Measurements from ENCODE around the gene SNX25. TPM values are rescaled to one million over a fixed set of nuclear protein-coding genes. Genes with fewer than 3 reads are reported as not detected.

The SNX25 gene
- total and polyA plus RNA-seq, 4 experiments from 2014 or later: 3.5 to 24.5 (median 15.7) TPM

- Histone ChIP-seq H3K27me3 (ENCODE audit: insufficient read depth, low read length) (no peaks in the 10 kb centered on the region), H3K4me3 (ENCODE audit: low read length in 2 of 2) (no peak overlapping the region), H3K36me3 (ENCODE audit: insufficient read depth, low read length) (no peaks in the 10 kb centered on the region), H3K4me1 (ENCODE audit: insufficient read depth, low read length) (peaks cover 12% of the 10 kb centered on the region), H3K27ac (ENCODE audit: low read depth, low read length) (no peak overlapping the region), H3K9me3 (ENCODE audit: control insufficient read depth in 1 of 2, low read length in 2 of 2) (no peaks in the 10 kb centered on the region)
- ChIA-PET CTCF (ENCODE audit: partially characterized antibody) (interaction anchor here (1.4 kb wide), 1 partner anchor 36 kb away, joined by 4 read pairs; no protein-coding TSS in a partner anchor), POLR2A (ENCODE audit: partially characterized antibody) (interaction anchor here (0.7 to 1.4 kb wide), 2 partner anchors 10 to 32 kb away, joined by 3 read pairs; partner anchors contain the start of gene SNX25)
- peaks cover 0 to 6% of the 10 kb centered on the region in 2 donors for H3K36me3 Mint-ChIP-seq
- no peak for DNase-seq
- peaks cover 0 to 3% (median 0%) of the 10 kb centered on the region in 8 donors for H3K9me3 Mint-ChIP-seq
- peaks cover 18 to 26% (median 21%) of the 10 kb centered on the region in 4 donors for H3K4me1 Mint-ChIP-seq
- H3K27ac Mint-ChIP-seq: peak overlapping the region in 4 of 7 donors; percentile 6 to 62 (median 54)
- H3K4me3 Mint-ChIP-seq: no peak overlapping the region
- intact Hi-C loops (cut with micrococcal nuclease): no loop called here
- H3K27me3 Mint-ChIP-seq: no peaks in the 10 kb centered on the region
Measured at GRCh38 chr4:185219551-185220344, 10.3 kb downstream of the SNX25 start.

- no peaks in the 10 kb centered on the region for H3K9me3 ChIP-seq (ENCODE audit: control insufficient read depth in 1 of 2, low read length in 2 of 2)
- peaks cover 5% of the 10 kb centered on the region for H3K4me1 ChIP-seq (ENCODE audit: insufficient read depth, low read length)
- Mint-ChIP-seq H3K27ac (no peak overlapping the region), H3K27me3 (no peaks in the 10 kb centered on the region), H3K4me3 (no peak overlapping the region), H3K4me1 (peaks cover 17 to 33% (median 24%) of the 10 kb centered on the region in 4 donors), H3K36me3 (peaks cover 0 to 6% of the 10 kb centered on the region in 2 donors), H3K9me3 (peaks cover 0 to 3% (median 0%) of the 10 kb centered on the region in 8 donors)
- no peaks in the 10 kb centered on the region for H3K27me3 ChIP-seq (ENCODE audit: insufficient read depth, low read length)
- CTCF ChIA-PET (ENCODE audit: partially characterized antibody): interaction anchor here (1.4 kb wide), 1 partner anchor 38 kb away, joined by 4 read pairs; no protein-coding TSS in a partner anchor
- H3K27ac ChIP-seq (ENCODE audit: low read depth, low read length): no peak overlapping the region
- POLR2A ChIA-PET (ENCODE audit: partially characterized antibody): no interaction called here
- H3K36me3 ChIP-seq (ENCODE audit: insufficient read depth, low read length): no peaks in the 10 kb centered on the region
- intact Hi-C loops (cut with micrococcal nuclease): no loop called here
- no peak overlapping the region for H3K4me3 ChIP-seq (ENCODE audit: low read length in 2 of 2)
- DNase-seq: no peak
Measured at GRCh38 chr4:185221491-185221890, 12.1 kb downstream of the SNX25 start.

- Mint-ChIP-seq H3K27me3 (no peaks in the 10 kb centered on the region), H3K4me1 (peaks cover 15 to 33% (median 20%) of the 10 kb centered on the region in 4 donors), H3K36me3 (peaks cover 0 to 6% of the 10 kb centered on the region in 2 donors), H3K27ac (peak overlapping the region in 1 of 7 donors; percentile 12), H3K9me3 (peaks cover 0 to 1% (median 0%) of the 10 kb centered on the region in 8 donors), H3K4me3 (no peak overlapping the region)
- Histone ChIP-seq H3K9me3 (ENCODE audit: control insufficient read depth in 1 of 2, low read length in 2 of 2) (no peaks in the 10 kb centered on the region), H3K36me3 (ENCODE audit: insufficient read depth, low read length) (no peaks in the 10 kb centered on the region), H3K27ac (ENCODE audit: low read depth, low read length) (no peak overlapping the region), H3K4me3 (ENCODE audit: low read length in 2 of 2) (no peak overlapping the region), H3K4me1 (ENCODE audit: insufficient read depth, low read length) (peaks cover 5% of the 10 kb centered on the region), H3K27me3 (ENCODE audit: insufficient read depth, low read length) (no peaks in the 10 kb centered on the region)
- DNase-seq: no peak
- ChIA-PET CTCF (ENCODE audit: partially characterized antibody) (no interaction called here), POLR2A (ENCODE audit: partially characterized antibody) (no interaction called here)
- intact Hi-C loops (cut with micrococcal nuclease): no loop called here
Measured at GRCh38 chr4:185221912-185222311, 12.5 kb downstream of the SNX25 start.

GRCh38 chr4:185222598-185222997 lies 13.2 kb downstream of the SNX25 start:
- intact Hi-C loops (cut with micrococcal nuclease): no loop called here
- peaks cover 0 to 6% of the 10 kb centered on the region in 2 donors for H3K36me3 Mint-ChIP-seq
- Histone ChIP-seq H3K9me3 (ENCODE audit: control insufficient read depth in 1 of 2, low read length in 2 of 2) (no peaks in the 10 kb centered on the region), H3K4me1 (ENCODE audit: insufficient read depth, low read length) (peaks cover 5% of the 10 kb centered on the region), H3K4me3 (ENCODE audit: low read length in 2 of 2) (no peak overlapping the region), H3K27ac (ENCODE audit: low read depth, low read length) (no peak overlapping the region), H3K27me3 (ENCODE audit: insufficient read depth, low read length) (no peaks in the 10 kb centered on the region), H3K36me3 (ENCODE audit: insufficient read depth, low read length) (no peaks in the 10 kb centered on the region)
- no peak for DNase-seq
- no peak overlapping the region for H3K4me3 Mint-ChIP-seq
- ChIA-PET POLR2A (ENCODE audit: partially characterized antibody) (no interaction called here), CTCF (ENCODE audit: partially characterized antibody) (interaction anchor here (0.9 kb wide), 1 partner anchor 37 kb away, joined by 3 read pairs; no protein-coding TSS in a partner anchor)
- H3K27ac Mint-ChIP-seq: peak overlapping the region in 2 of 7 donors; percentile 12 to 14
- H3K4me1 Mint-ChIP-seq: peaks cover 14 to 33% (median 16%) of the 10 kb centered on the region in 4 donors
- no peaks in the 10 kb centered on the region for H3K9me3 Mint-ChIP-seq
- no peaks in the 10 kb centered on the region for H3K27me3 Mint-ChIP-seq

- H3K9me3 Mint-ChIP-seq: no peaks in the 10 kb centered on the region
- POLR2A ChIA-PET (ENCODE audit: partially characterized antibody): no interaction called here
Measured at GRCh38 chr4:185224597-185224996, 15.2 kb downstream of the SNX25 start.

GRCh38 chr4:185225940-185226339 lies 16.5 kb downstream of the SNX25 start:
- POLR2A ChIA-PET (ENCODE audit: partially characterized antibody): no interaction called here
- no peaks in the 10 kb centered on the region for H3K9me3 Mint-ChIP-seq
- no peaks in the 10 kb centered on the region for H3K9me3 ChIP-seq (ENCODE audit: control insufficient read depth in 1 of 2, low read length in 2 of 2)
- CTCF ChIA-PET (ENCODE audit: partially characterized antibody): interaction anchor here (0.6 to 2.1 kb wide), 2 partner anchors 14 to 37 kb away, joined by 3 to 5 read pairs; no protein-coding TSS in a partner anchor
- H3K36me3 ChIP-seq (ENCODE audit: insufficient read depth, low read length): no peaks in the 10 kb centered on the region
- no peaks in the 10 kb centered on the region for H3K27me3 ChIP-seq (ENCODE audit: insufficient read depth, low read length)
- H3K27ac ChIP-seq (ENCODE audit: low read depth, low read length): no peak overlapping the region
- peaks cover 0 to 6% of the 10 kb centered on the region in 2 donors for H3K36me3 Mint-ChIP-seq
- H3K4me3 ChIP-seq (ENCODE audit: low read length in 2 of 2): no peak overlapping the region
- H3K4me1 Mint-ChIP-seq: peaks cover 7 to 19% (median 9%) of the 10 kb centered on the region in 4 donors
- H3K4me3 Mint-ChIP-seq: no peak overlapping the region
- no peak for DNase-seq
- intact Hi-C loops (cut with micrococcal nuclease): no loop called here
- no peaks in the 10 kb centered on the region for H3K4me1 ChIP-seq (ENCODE audit: insufficient read depth, low read length)
- H3K27ac Mint-ChIP-seq: no peak overlapping the region
- H3K27me3 Mint-ChIP-seq: no peaks in the 10 kb centered on the region

More at GRCh38 chr4:185224597-185224996, 15.2 kb downstream of the SNX25 start:
- H3K27ac ChIP-seq (ENCODE audit: low read depth, low read length): no peak overlapping the region
- no peak overlapping the region for H3K4me3 ChIP-seq (ENCODE audit: low read length in 2 of 2)
- H3K4me1 ChIP-seq (ENCODE audit: insufficient read depth, low read length): peaks cover 2% of the 10 kb centered on the region
- CTCF ChIA-PET (ENCODE audit: partially characterized antibody): no interaction called here
- Mint-ChIP-seq H3K4me1 (peaks cover 7 to 22% (median 10%) of the 10 kb centered on the region in 4 donors), H3K4me3 (no peak overlapping the region), H3K36me3 (peaks cover 0 to 6% of the 10 kb centered on the region in 2 donors), H3K27ac (no peak overlapping the region), H3K27me3 (no peaks in the 10 kb centered on the region)
- DNase-seq: no peak
- no peaks in the 10 kb centered on the region for H3K36me3 ChIP-seq (ENCODE audit: insufficient read depth, low read length)
- intact Hi-C loops (cut with micrococcal nuclease): no loop called here
- no peaks in the 10 kb centered on the region for H3K27me3 ChIP-seq (ENCODE audit: insufficient read depth, low read length)
- no peaks in the 10 kb centered on the region for H3K9me3 ChIP-seq (ENCODE audit: control insufficient read depth in 1 of 2, low read length in 2 of 2)

- ChIA-PET CTCF (ENCODE audit: partially characterized antibody) (interaction anchor here (1.1 to 2.1 kb wide), 3 partner anchors 36 to 77 kb away, joined by 3 to 5 read pairs (median 3); no protein-coding TSS in a partner anchor), POLR2A (ENCODE audit: partially characterized antibody) (interaction anchor here (1.1 kb wide), 1 partner anchor 18 kb away, joined by 3 read pairs; no protein-coding TSS in a partner anchor)
- Histone ChIP-seq H3K4me3 (ENCODE audit: low read length in 2 of 2) (no peak overlapping the region), H3K36me3 (ENCODE audit: insufficient read depth, low read length) (no peaks in the 10 kb centered on the region), H3K4me1 (ENCODE audit: insufficient read depth, low read length) (no peaks in the 10 kb centered on the region), H3K27ac (ENCODE audit: low read depth, low read length) (no peak overlapping the region), H3K27me3 (ENCODE audit: insufficient read depth, low read length) (no peaks in the 10 kb centered on the region), H3K9me3 (ENCODE audit: control insufficient read depth in 1 of 2, low read length in 2 of 2) (no peaks in the 10 kb centered on the region)
- Mint-ChIP-seq H3K9me3 (no peaks in the 10 kb centered on the region), H3K27me3 (no peaks in the 10 kb centered on the region), H3K27ac (no peak overlapping the region), H3K4me1 (peaks cover 5 to 17% (median 8%) of the 10 kb centered on the region in 4 donors), H3K4me3 (no peak overlapping the region), H3K36me3 (no peaks in the 10 kb centered on the region)
- no peak for DNase-seq
- intact Hi-C loops (cut with micrococcal nuclease): no loop called here
Measured at GRCh38 chr4:185227131-185227551, 17.7 kb downstream of the SNX25 start.

Data from CD4-positive, alpha-beta memory T cell (primary cell).